Astrocyte (in vitro differentiated cells and primary cell): ENCODE results near the gene KIF26B. TPM values are rescaled to one million over a fixed set of nuclear protein-coding genes. Genes with fewer than 3 reads are reported as not detected.
A peak's percentile ranks its signal among the peaks of the same experiment; 100 is the strongest.

Experiments used
- DNase-seq: peaks from one replicate; pipeline ENCODE4 v3.0.0-alpha.2; 2010; ENCODE audit warnings: low read depth
- FAIRE-seq: peaks from 2 replicates; lab custom pipeline; 2011; peaks lifted over from hg19 to GRCh38; lab: Jason Lieb, UNC
- H2AFZ ChIP-seq: 2 replicates; pipeline ENCODE4 v1.6.0; 2012; ENCODE audit warnings: low read depth, low read length, inconsistent platforms
- H3K27ac ChIP-seq: 2 replicates; pipeline ENCODE4 v1.5.1; 2011; ENCODE audit warnings: low read depth, low read length, inconsistent platforms
- H3K27me3 ChIP-seq: 2 replicates; pipeline ENCODE4 v1.6.0; 2011; ENCODE audit warnings: low read length, inconsistent platforms; ENCODE audit not compliant: insufficient read depth
- H3K36me3 ChIP-seq: 2 replicates; pipeline ENCODE4 v1.5.1; 2011; ENCODE audit warnings: low read length, inconsistent platforms; ENCODE audit not compliant: insufficient read depth
- H3K4me1 ChIP-seq: 2 replicates; pipeline ENCODE4 v1.5.1; 2011; ENCODE audit warnings: low read length, inconsistent platforms; ENCODE audit not compliant: insufficient read depth
- H3K4me2 ChIP-seq: 2 replicates; pipeline ENCODE4 v1.6.0; 2012; ENCODE audit warnings: low read length, inconsistent platforms
- H3K4me3 ChIP-seq: 2 replicates; pipeline ENCODE4 v1.5.1; 2011; ENCODE audit warnings: low read depth, mild to moderate bottlenecking, low read length, inconsistent platforms; ENCODE audit not compliant: insufficient read depth
- H3K79me2 ChIP-seq: 2 replicates; pipeline ENCODE4 v1.6.0; 2012; ENCODE audit warnings: mild to moderate bottlenecking, low read length, inconsistent platforms; ENCODE audit not compliant: insufficient read depth
- H3K9ac ChIP-seq: 2 replicates; pipeline ENCODE4 v1.6.0; 2012; ENCODE audit warnings: mild to moderate bottlenecking, low read length, inconsistent platforms
- H3K9me3 ChIP-seq: 2 replicates; pipeline ENCODE4 v1.5.1; 2012; ENCODE audit warnings: low read depth, mild to moderate bottlenecking, low read length, inconsistent platforms; ENCODE audit not compliant: insufficient read depth
- H4K20me1 ChIP-seq: 2 replicates; pipeline ENCODE4 v1.6.0; 2012; ENCODE audit warnings: low read length, inconsistent platforms; ENCODE audit not compliant: insufficient read depth
- H3K27ac Mint-ChIP-seq: one replicate; pipeline ENCODE4 v1.8.0; 2021; ENCODE audit warnings: mild to moderate bottlenecking, mixed read lengths; ENCODE audit not compliant: unreplicated experiment
- H3K27me3 Mint-ChIP-seq: one replicate; pipeline ENCODE4 v1.8.0; 2021; ENCODE audit warnings: low read depth, mixed read lengths; ENCODE audit not compliant: unreplicated experiment
- H3K36me3 Mint-ChIP-seq: one replicate; pipeline ENCODE4 v1.8.0; 2021; ENCODE audit warnings: low read depth, mixed read lengths; ENCODE audit not compliant: unreplicated experiment
- H3K4me1 Mint-ChIP-seq: one replicate; pipeline ENCODE4 v1.8.0; 2021; ENCODE audit warnings: low read depth, mixed read lengths; ENCODE audit not compliant: unreplicated experiment
- H3K4me3 Mint-ChIP-seq: one replicate; pipeline ENCODE4 v1.8.0; 2021; ENCODE audit warnings: mild to moderate bottlenecking, moderate library complexity, mixed read lengths; ENCODE audit not compliant: unreplicated experiment
- H3K9me3 Mint-ChIP-seq: one replicate; pipeline ENCODE4 v1.8.0; 2021; ENCODE audit warnings: mild to moderate bottlenecking, mixed read lengths; ENCODE audit not compliant: unreplicated experiment
- EZH2 ChIP-seq: IDR thresholded peaks from 2 replicates; pipeline ENCODE4 v1.6.1; 2012; ENCODE audit warnings: mild to moderate bottlenecking, low read length, inconsistent platforms; ENCODE audit not compliant: insufficient read depth
- total RNA-seq: library from RNA; stranded (reverse); gene quantifications from 2 replicates; pipeline ENCODE4 v1.2.1, GENCODE V29; 2021
- TF ChIP-seq, protein P1 (sequence below): IDR thresholded peaks from 2 replicates; pipeline ENCODE4 v1.5.1; 2011; ENCODE audit warnings: low read depth, mild to moderate bottlenecking, inconsistent platforms, low read length, moderate library complexity; ENCODE audit not compliant: insufficient read depth

Gene KIF26B
- total RNA-seq, 1 donor from 2014 or later: 6.8 TPM

DNA sequence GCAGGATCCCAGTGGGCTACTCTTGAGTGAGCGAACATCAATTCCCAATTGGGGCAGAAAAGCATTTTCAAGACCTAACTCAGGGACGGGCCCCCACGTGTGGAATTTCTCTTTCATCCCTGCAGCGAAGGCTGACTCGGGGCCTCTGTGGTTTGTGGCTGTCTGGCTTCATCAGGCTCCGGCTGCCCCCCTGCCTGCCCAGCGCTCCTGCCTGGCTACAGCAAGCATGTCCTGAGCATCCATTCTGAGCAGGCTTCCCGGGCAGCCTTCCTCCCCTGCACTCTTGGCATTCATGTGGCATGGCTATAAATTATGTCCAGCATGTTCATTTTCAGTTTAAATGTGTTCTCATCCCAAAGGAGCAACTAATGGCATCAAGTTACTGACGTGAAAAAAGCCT is 588.1 kb downstream of the KIF26B start:
- H4K20me1 ChIP-seq: no peaks in the 10 kb centered on the region
- no peaks in the 10 kb centered on the region for H3K27me3 Mint-ChIP-seq
- H2AFZ ChIP-seq: no peak overlapping the region
- peaks cover 14% of the 10 kb centered on the region for H3K4me1 Mint-ChIP-seq
- no peak overlapping the region for H3K27ac ChIP-seq
- FAIRE-seq (no peak), DNase-seq (peak; percentile 85)
- no peaks in the 10 kb centered on the region for H3K36me3 ChIP-seq
- peaks cover 19% of the 10 kb centered on the region for H3K36me3 Mint-ChIP-seq
- H3K79me2 ChIP-seq: no peaks in the 10 kb centered on the region
- no peak overlapping the region for H3K4me3 Mint-ChIP-seq
- peaks cover 5% of the 10 kb centered on the region for H3K4me1 ChIP-seq
- no peak overlapping the region for H3K9ac ChIP-seq
- TF ChIP-seq EZH2: no peak
- TF ChIP-seq, protein P1, sequence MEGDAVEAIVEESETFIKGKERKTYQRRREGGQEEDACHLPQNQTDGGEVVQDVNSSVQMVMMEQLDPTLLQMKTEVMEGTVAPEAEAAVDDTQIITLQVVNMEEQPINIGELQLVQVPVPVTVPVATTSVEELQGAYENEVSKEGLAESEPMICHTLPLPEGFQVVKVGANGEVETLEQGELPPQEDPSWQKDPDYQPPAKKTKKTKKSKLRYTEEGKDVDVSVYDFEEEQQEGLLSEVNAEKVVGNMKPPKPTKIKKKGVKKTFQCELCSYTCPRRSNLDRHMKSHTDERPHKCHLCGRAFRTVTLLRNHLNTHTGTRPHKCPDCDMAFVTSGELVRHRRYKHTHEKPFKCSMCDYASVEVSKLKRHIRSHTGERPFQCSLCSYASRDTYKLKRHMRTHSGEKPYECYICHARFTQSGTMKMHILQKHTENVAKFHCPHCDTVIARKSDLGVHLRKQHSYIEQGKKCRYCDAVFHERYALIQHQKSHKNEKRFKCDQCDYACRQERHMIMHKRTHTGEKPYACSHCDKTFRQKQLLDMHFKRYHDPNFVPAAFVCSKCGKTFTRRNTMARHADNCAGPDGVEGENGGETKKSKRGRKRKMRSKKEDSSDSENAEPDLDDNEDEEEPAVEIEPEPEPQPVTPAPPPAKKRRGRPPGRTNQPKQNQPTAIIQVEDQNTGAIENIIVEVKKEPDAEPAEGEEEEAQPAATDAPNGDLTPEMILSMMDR: no peak
- peak overlapping the region; percentile 67 for H3K27ac Mint-ChIP-seq
- H3K27me3 ChIP-seq: peaks cover 2% of the 10 kb centered on the region
- H3K4me3 ChIP-seq: no peak overlapping the region
- H3K4me2 ChIP-seq: peak overlapping the region; percentile 23
- H3K9me3 ChIP-seq: no peaks in the 10 kb centered on the region
- H3K9me3 Mint-ChIP-seq: peaks cover 16% of the 10 kb centered on the region

- H3K4me3 ChIP-seq: no peak overlapping the region
- H3K27me3 Mint-ChIP-seq: no peaks in the 10 kb centered on the region
- no peak overlapping the region for H3K4me3 Mint-ChIP-seq
- peaks cover 31% of the 10 kb centered on the region for H3K36me3 Mint-ChIP-seq
- peaks cover 2% of the 10 kb centered on the region for H3K27me3 ChIP-seq
- no peak overlapping the region for H3K9ac ChIP-seq
- peaks cover 51% of the 10 kb centered on the region for H3K4me1 Mint-ChIP-seq
- peaks cover 8% of the 10 kb centered on the region for H3K9me3 Mint-ChIP-seq
- TF ChIP-seq, protein P1: no peak
- TF ChIP-seq EZH2: no peak
- no peak overlapping the region for H2AFZ ChIP-seq
- peak overlapping the region; percentile 22 for H3K27ac Mint-ChIP-seq
- no peak overlapping the region for H3K4me2 ChIP-seq
- H4K20me1 ChIP-seq: no peaks in the 10 kb centered on the region
- peaks cover 11% of the 10 kb centered on the region for H3K4me1 ChIP-seq
- no peaks in the 10 kb centered on the region for H3K79me2 ChIP-seq
- no peak overlapping the region for H3K27ac ChIP-seq
- H3K36me3 ChIP-seq: no peaks in the 10 kb centered on the region
- DNase-seq (peak; percentile 55), FAIRE-seq (no peak)
- H3K9me3 ChIP-seq: no peaks in the 10 kb centered on the region
Observed at GRCh38 chr1:245748240-245748639, 593.5 kb downstream of the KIF26B start.

GRCh38 chr1:245748646-245749045 is 593.9 kb downstream of the KIF26B start:
- H3K27me3 Mint-ChIP-seq: no peaks in the 10 kb centered on the region
- Histone ChIP-seq H3K9me3 (no peaks in the 10 kb centered on the region), H3K79me2 (no peaks in the 10 kb centered on the region), H4K20me1 (no peaks in the 10 kb centered on the region), H3K4me3 (no peak overlapping the region), H3K27me3 (peaks cover 2% of the 10 kb centered on the region), H3K27ac (no peak overlapping the region), H2AFZ (no peak overlapping the region), H3K4me1 (peaks cover 11% of the 10 kb centered on the region), H3K36me3 (no peaks in the 10 kb centered on the region), H3K4me2 (no peak overlapping the region), H3K9ac (no peak overlapping the region)
- H3K27ac Mint-ChIP-seq: peak overlapping the region; percentile 22
- peaks cover 8% of the 10 kb centered on the region for H3K9me3 Mint-ChIP-seq
- DNase-seq (no peak), FAIRE-seq (no peak)
- H3K36me3 Mint-ChIP-seq: peaks cover 31% of the 10 kb centered on the region
- TF ChIP-seq, protein P1: no peak
- no peak for TF ChIP-seq EZH2
- peaks cover 53% of the 10 kb centered on the region for H3K4me1 Mint-ChIP-seq
- no peak overlapping the region for H3K4me3 Mint-ChIP-seq
